A549 (cell line): ENCODE results near the gene FSTL4. TPM values are rescaled to one million over a fixed set of nuclear protein-coding genes. Genes with fewer than 3 reads are reported as not detected.

Source experiments
- ATAC-seq, 2 experiments: fragments of 200-7000 bp in 1 of 2; fragments of >200 bp in 1 of 2; cut with Nextera tagmentation in 1 of 2; cut with Tn5 transposase in 1 of 2; 3 replicates each; pipeline versions ENCODE4 v1.8.0 to v1.9.1; 2018 to 2020; ENCODE audit warnings: mild to moderate bottlenecking in 1 of 2, moderate library complexity in 1 of 2
- CTCF ChIA-PET: fragments of 300-600 bp; sonication (Branson Sonifier 250); formaldehyde crosslinking; extraction: SDS; loops from one replicate; lab custom pipeline; 2021; ENCODE audit warnings: antibody characterized with exemption, inconsistent platforms; lab: Yijun Ruan, JAX
- POLR2A ChIA-PET: fragments of 350-600 bp; formaldehyde crosslinking; extraction: SDS; loops from one replicate; lab custom pipeline; 2021; ENCODE audit warnings: antibody characterized with exemption, inconsistent platforms; lab: Yijun Ruan, JAX
- DNase-seq, 2 experiments: peaks; one replicate each; pipeline versions ENCODE4 v3.0.0 to v3.0.0-alpha.2; 2011 to 2016; ENCODE audit warnings: low read depth in 1 of 2, low spot score in 1 of 2
- FAIRE-seq: peaks from 2 replicates; lab custom pipeline; 2011; peaks lifted over from hg19 to GRCh38; lab: Jason Lieb, UNC
- H3K27ac ChIP-seq, 2 experiments: fragments of >200 bp; sonication (Bioruptor Twin); formaldehyde crosslinking; 3 replicates each; pipeline ENCODE4 v1.5.1; 2016 to 2017
- H3K4me1 ChIP-seq: fragments of >200 bp; sonication (Bioruptor Twin); formaldehyde crosslinking; 3 replicates; pipeline ENCODE4 v1.6.1; 2016
- H3K4me2 ChIP-seq: fragments of >200 bp; sonication (Bioruptor Twin); formaldehyde crosslinking; 3 replicates; pipeline ENCODE4 v1.6.1; 2016
- H3K4me3 ChIP-seq: fragments of >200 bp; sonication (Bioruptor Twin); formaldehyde crosslinking; 3 replicates; pipeline ENCODE4 v1.5.1; 2016
- H3K9me3 ChIP-seq: fragments of >200 bp; sonication (Bioruptor Twin); formaldehyde crosslinking; 3 replicates; pipeline ENCODE4 v1.6.1; 2016
- BHLHE40 ChIP-seq: IDR thresholded peaks from 2 replicates; pipeline ENCODE4 v1.6.1; 2012; ENCODE audit warnings: low read depth, low read length, inconsistent platforms
- CHD4 ChIP-seq: fragments of 200-600 bp; sonication (generic); IDR thresholded peaks from 2 replicates; pipeline ENCODE4 v1.6.1; 2016; ENCODE audit warnings: antibody characterized with exemption, mild to moderate bottlenecking, borderline replicate concordance
- FOSL2 ChIP-seq, 2 experiments: fragments of 450-650 bp in 1 of 2; fragments of >200 bp in 1 of 2; sonication (Bioruptor Twin) in 1 of 2; formaldehyde crosslinking; IDR thresholded peaks; 2 replicates each; pipeline versions ENCODE4 v1.5.0 to v1.6.1; 2016 to 2020; ENCODE audit warnings: mild to moderate bottlenecking in 1 of 2, moderate library complexity in 1 of 2
- HOXA7 ChIP-seq: fragments of 250-450 bp; sonication (Bioruptor Pico); IDR thresholded peaks from 2 replicates; pipeline ENCODE4 v1.5.0; 2020; ENCODE audit warnings: mild to moderate bottlenecking, moderate library complexity
- HOXB13 ChIP-seq: fragments of 250-450 bp; sonication (Bioruptor Pico); IDR thresholded peaks from 2 replicates; pipeline ENCODE4 v1.5.0; 2020; ENCODE audit warnings: low read depth, mild to moderate bottlenecking, moderate library complexity
- JUN ChIP-seq, 2 experiments: fragments of >200 bp; sonication (Bioruptor Twin); formaldehyde crosslinking; IDR thresholded peaks; 2 replicates in 1 of 2; 3 replicates in 1 of 2; pipeline ENCODE4 v1.6.1; 2016 to 2017
- MAZ ChIP-seq: fragments of 150-350 bp; IDR thresholded peaks from 2 replicates; pipeline ENCODE4 v1.6.1; 2014; ENCODE audit warnings: antibody characterized with exemption, low read depth, low read length, borderline replicate concordance
- MYC ChIP-seq: IDR thresholded peaks from 2 replicates; pipeline ENCODE4 v1.6.1; 2012; ENCODE audit warnings: mild to moderate bottlenecking, inconsistent platforms, low read length, improper control_type of control experiment, borderline replicate concordance
- NFE2L2 ChIP-seq: fragments of 150-350 bp; conservative IDR thresholded peaks from 2 replicates; pipeline ENCODE4 v1.6.1; 2014; ENCODE audit warnings: low read length
- RAD21 ChIP-seq, 2 experiments: fragments of >200 bp in 1 of 2; sonication (Bioruptor Twin) in 1 of 2; formaldehyde crosslinking in 1 of 2; IDR thresholded peaks in 1 of 2; conservative IDR thresholded peaks in 1 of 2; 2 replicates in 1 of 2; 3 replicates in 1 of 2; pipeline ENCODE4 v1.6.1; 2012 to 2018; ENCODE audit warnings: inconsistent platforms in 1 of 2
- RNF2 ChIP-seq: fragments of 200-600 bp; sonication (generic); IDR thresholded peaks from 2 replicates; pipeline ENCODE4 v1.6.1; 2016; ENCODE audit warnings: low read depth, mild to moderate bottlenecking, antibody characterized with exemption, moderate library complexity, borderline replicate concordance
- SMC3 ChIP-seq: fragments of >200 bp; sonication (Bioruptor Twin); formaldehyde crosslinking; IDR thresholded peaks from 3 replicates; pipeline ENCODE4 v1.6.1; 2018; ENCODE audit warnings: inconsistent platforms
- TFCP2L1 ChIP-seq: fragments of 250-450 bp; sonication (Bioruptor Pico); IDR thresholded peaks from 2 replicates; pipeline ENCODE4 v1.5.0; 2021; ENCODE audit warnings: mild to moderate bottlenecking
- WGBS: methylation state at CpG from one replicate; pipeline ENCODE4 v1.1.6; 2017; ENCODE audit errors: missing lambda C conversion rate; 5-methylcytosine and 5-hydroxymethylcytosine counted together
- polyA plus RNA-seq, 4 experiments: library from polyadenylated mRNA; depleted of rRNA in 3 of 4; stranded (reverse); fragments of >200 nt; fragmentation: RNase III in 1 of 4; extraction: RNeasy Plus Mini Kit Qiagen cat#74134 plus additional on column Dnase treatment in 1 of 4; gene quantifications; 2 replicates in 3 of 4; 3 replicates in 1 of 4; pipeline ENCODE4 v1.2.3, GENCODE V29; 2011 to 2017
- TF ChIP-seq, protein P1 (sequence below): fragments of 250-450 bp; sonication (Bioruptor Pico); IDR thresholded peaks from 2 replicates; pipeline ENCODE4 v1.5.0; 2021; ENCODE audit warnings: mild to moderate bottlenecking, moderate library complexity, borderline replicate concordance
- TF ChIP-seq, protein P2 (sequence below): IDR thresholded peaks from 2 replicates; pipeline ENCODE4 v1.6.1; 2012
- TF ChIP-seq, protein P3 (sequence below): fragments of >200 bp; sonication (Bioruptor Twin); formaldehyde crosslinking; IDR thresholded peaks from 3 replicates; pipeline ENCODE4 v1.5.1; 2016

FSTL4 gene
- polyA plus RNA-seq, 2 of the 4 experiments (the other 2 are of a cell fraction) = 1.6 to 1.8 TPM

DNA sequence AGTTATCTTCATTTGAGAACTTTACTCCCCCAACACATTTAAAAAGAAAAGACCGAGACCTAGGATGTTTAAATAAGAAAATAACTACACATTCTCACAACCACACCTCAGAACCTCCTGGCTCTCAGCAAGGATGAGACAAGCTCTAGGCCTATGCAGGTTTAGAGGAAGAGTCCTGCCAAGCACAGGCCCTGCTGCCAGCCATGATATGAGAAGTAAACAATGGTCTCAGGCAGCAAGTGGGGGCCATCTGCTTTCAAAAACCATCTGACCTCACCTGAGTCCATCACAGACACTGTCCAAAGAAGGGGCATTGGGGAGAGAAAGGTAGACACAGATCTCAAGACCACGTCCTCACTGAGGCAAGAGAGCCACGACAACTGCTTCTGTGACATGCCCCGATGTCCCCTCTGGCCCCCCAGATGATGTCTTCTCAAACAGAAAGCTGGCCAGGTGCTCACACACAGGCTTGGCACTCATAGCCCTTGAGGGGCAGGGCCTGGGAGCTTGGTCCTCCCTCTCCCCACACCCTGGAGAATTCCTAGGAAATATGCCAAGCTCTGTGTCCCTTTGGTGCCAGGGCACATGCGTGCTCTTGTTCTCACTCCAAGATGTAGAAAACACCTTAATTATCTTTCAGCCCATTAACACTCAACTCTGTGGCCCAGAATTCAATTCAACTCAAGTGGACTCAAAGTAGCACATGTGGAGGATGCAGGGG, 150.4 kb downstream of the FSTL4 start:
- TF ChIP-seq MYC (no peak), RNF2 (no peak), HOXB13 (CRISPR knock-in tag) (no peak), HOXA7 (no peak), FOSL2 (IDR thresholded peaks at IDR 0.05) (no peak), FOSL2 (CRISPR knock-in tag; IDR thresholded peaks at IDR 0.05) (no peak), JUN (IDR thresholded peaks at IDR 0.05) (no peak), MAZ (no peak), BHLHE40 (no peak)
- TF ChIP-seq, protein P1, sequence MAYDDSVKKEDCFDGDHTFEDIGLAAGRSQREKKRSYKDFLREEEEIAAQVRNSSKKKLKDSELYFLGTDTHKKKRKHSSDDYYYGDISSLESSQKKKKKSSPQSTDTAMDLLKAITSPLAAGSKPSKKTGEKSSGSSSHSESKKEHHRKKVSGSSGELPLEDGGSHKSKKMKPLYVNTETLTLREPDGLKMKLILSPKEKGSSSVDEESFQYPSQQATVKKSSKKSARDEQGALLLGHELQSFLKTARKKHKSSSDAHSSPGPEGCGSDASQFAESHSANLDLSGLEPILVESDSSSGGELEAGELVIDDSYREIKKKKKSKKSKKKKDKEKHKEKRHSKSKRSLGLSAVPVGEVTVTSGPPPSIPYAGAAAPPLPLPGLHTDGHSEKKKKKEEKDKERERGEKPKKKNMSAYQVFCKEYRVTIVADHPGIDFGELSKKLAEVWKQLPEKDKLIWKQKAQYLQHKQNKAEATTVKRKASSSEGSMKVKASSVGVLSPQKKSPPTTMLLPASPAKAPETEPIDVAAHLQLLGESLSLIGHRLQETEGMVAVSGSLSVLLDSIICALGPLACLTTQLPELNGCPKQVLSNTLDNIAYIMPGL = no peak
- TF ChIP-seq, protein P2, sequence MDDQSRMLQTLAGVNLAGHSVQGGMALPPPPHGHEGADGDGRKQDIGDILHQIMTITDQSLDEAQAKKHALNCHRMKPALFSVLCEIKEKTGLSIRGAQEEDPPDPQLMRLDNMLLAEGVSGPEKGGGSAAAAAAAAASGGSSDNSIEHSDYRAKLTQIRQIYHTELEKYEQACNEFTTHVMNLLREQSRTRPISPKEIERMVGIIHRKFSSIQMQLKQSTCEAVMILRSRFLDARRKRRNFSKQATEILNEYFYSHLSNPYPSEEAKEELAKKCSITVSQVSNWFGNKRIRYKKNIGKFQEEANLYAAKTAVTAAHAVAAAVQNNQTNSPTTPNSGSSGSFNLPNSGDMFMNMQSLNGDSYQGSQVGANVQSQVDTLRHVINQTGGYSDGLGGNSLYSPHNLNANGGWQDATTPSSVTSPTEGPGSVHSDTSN = no peak
- CTCF ChIA-PET = interaction anchor here (1.2 kb wide), 1 partner anchor 40 kb away, joined by 3 read pairs; no protein-coding TSS in a partner anchor

DNA sequence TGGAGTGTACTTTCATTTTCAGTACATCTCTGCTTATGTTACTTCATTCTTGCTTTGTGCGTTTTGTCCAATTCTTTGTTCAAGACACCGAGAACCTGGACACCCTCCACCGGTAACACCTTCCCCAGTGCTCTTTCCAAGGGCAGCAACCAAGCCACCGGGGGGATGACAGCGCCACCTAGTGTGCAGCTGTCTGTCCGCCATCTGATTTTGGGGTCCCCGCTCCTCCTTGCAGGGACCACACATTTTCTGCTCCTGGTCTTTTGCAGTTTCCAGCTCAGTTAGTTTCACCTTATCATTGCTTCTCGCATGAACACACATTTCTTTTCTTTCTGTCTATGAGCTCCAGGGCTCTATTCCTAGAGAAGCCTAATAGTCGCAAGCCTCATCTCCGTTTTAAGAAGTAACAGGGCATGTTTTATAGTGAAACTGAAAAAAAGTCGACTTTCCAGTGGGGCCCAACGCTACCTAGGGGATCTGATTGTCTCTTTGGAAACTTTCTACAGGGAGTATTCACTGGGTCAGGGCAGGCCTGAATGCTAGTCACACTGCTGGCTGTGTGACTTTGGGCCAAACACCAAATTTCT, 152.1 kb downstream of the FSTL4 start:
- TF ChIP-seq, protein P3, sequence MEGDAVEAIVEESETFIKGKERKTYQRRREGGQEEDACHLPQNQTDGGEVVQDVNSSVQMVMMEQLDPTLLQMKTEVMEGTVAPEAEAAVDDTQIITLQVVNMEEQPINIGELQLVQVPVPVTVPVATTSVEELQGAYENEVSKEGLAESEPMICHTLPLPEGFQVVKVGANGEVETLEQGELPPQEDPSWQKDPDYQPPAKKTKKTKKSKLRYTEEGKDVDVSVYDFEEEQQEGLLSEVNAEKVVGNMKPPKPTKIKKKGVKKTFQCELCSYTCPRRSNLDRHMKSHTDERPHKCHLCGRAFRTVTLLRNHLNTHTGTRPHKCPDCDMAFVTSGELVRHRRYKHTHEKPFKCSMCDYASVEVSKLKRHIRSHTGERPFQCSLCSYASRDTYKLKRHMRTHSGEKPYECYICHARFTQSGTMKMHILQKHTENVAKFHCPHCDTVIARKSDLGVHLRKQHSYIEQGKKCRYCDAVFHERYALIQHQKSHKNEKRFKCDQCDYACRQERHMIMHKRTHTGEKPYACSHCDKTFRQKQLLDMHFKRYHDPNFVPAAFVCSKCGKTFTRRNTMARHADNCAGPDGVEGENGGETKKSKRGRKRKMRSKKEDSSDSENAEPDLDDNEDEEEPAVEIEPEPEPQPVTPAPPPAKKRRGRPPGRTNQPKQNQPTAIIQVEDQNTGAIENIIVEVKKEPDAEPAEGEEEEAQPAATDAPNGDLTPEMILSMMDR = peak; percentile 54
- TF ChIP-seq NFE2L2 = no peak
- peak; percentile 48 to 69; a peak in 4 of 5 replicates for TF ChIP-seq RAD21 (conservative IDR thresholded peaks at IDR 0.05 in 1 of 2, IDR thresholded peaks at IDR 0.05 in 1 of 2)
- TF ChIP-seq CHD4 = no peak
- TF ChIP-seq TFCP2L1 = no peak
- peak; percentile 33; the same call in 1 of the 3 replicates for TF ChIP-seq SMC3
- ATAC-seq (peak in 1 of 2 experiments; percentile 80; a peak in 3 of 6 replicates), FAIRE-seq (no peak), DNase-seq (peak; percentile 29 to 66)
- no peaks in the 10 kb centered on the region for H3K9me3 ChIP-seq
- H3K4me2 ChIP-seq = no peak overlapping the region
- no peak overlapping the region for H3K27ac ChIP-seq
- WGBS = 34% methylated on average over 12 of the region's 12 CpGs
- POLR2A ChIA-PET = no interaction called here
- CTCF ChIA-PET = interaction anchor here (0.6 to 2.3 kb wide), 8 partner anchors 24 to 557 kb away, joined by 3 to 11 read pairs (median 4); no protein-coding TSS in a partner anchor
- no peak overlapping the region for H3K4me3 ChIP-seq
- peaks cover 10% of the 10 kb centered on the region; the same call in 2 of the 3 replicates for H3K4me1 ChIP-seq

More for the DNA sequence above, 150.4 kb downstream of the FSTL4 start:
- ATAC-seq (no peak), FAIRE-seq (no peak), DNase-seq (no peak)
- Histone ChIP-seq H3K27ac (no peak overlapping the region), H3K9me3 (no peaks in the 10 kb centered on the region), H3K4me1 (peaks cover 4% of the 10 kb centered on the region; the same call in 1 of the 3 replicates), H3K4me2 (no peak overlapping the region), H3K4me3 (no peak overlapping the region)
- POLR2A ChIA-PET = no interaction called here
- 59% methylated on average over 5 of the region's 5 CpGs for WGBS
